GM19035 (cell line): ENCODE measurements around the gene UBR4.

Source experiments
- ATAC-seq: cut with Tn5 transposase; IDR thresholded peaks from one replicate; pipeline ENCODE4 v1.9.1; 2021; ENCODE audit not compliant: unreplicated experiment

The UBR4 gene

GRCh38 chr1:19038732-19039131 lies 171.3 kb downstream of the UBR4 start:
- ATAC-seq, result no peak

- ATAC-seq, result no peak
Observed at GRCh38 chr1:19038096-19038495, 172.0 kb downstream of the UBR4 start.

GRCh38 chr1:19037659-19038058 lies 172.4 kb downstream of the UBR4 start:
- ATAC-seq, result no peak

- ATAC-seq, result no peak
Observed at GRCh38 chr1:19036813-19037605, 173.1 kb downstream of the UBR4 start.

GRCh38 chr1:19036041-19036812 lies 173.8 kb downstream of the UBR4 start:
- no peak for ATAC-seq

- ATAC-seq, result no peak
Observed at GRCh38 chr1:19035377-19036040, 174.6 kb downstream of the UBR4 start.

GRCh38 chr1:19034721-19035120 lies 175.3 kb downstream of the UBR4 start:
- no peak for ATAC-seq

GRCh38 chr1:19033926-19034680 lies 176.0 kb downstream of the UBR4 start:
- no peak for ATAC-seq

- ATAC-seq, result no peak
Observed at GRCh38 chr1:19033515-19033839, 176.6 kb downstream of the UBR4 start.

GRCh38 chr1:19032701-19033514 lies 177.2 kb downstream of the UBR4 start:
- no peak for ATAC-seq

GRCh38 chr1:19032413-19032695 lies 177.7 kb downstream of the UBR4 start:
- ATAC-seq, result no peak

- no peak for ATAC-seq
Observed at GRCh38 chr1:19029191-19030085, 180.6 kb downstream of the UBR4 start.

GRCh38 chr1:19028546-19029129 lies 181.4 kb downstream of the UBR4 start:
- ATAC-seq, result no peak

- no peak for ATAC-seq
Observed at GRCh38 chr1:19028110-19028509, 182.0 kb downstream of the UBR4 start.
